Tibial nerve (tissue), 4 donors: ENCODE results near the gene DROSHA. TPM values are rescaled to one million over a fixed set of nuclear protein-coding genes. Genes with fewer than 3 reads are reported as not detected.

Experiments used
- DNase-seq, 2 donors: peaks; one replicate each; pipeline ENCODE4 v3.0.0-alpha.2; 2019; ENCODE audit warnings: low spot score in 2 of 2
- H3K27ac ChIP-seq, 4 donors: fragments of 200-600 bp; sonication (generic) in 3 of 4; one replicate each; pipeline ENCODE4 v1.5.1; 2017 to 2019; ENCODE audit warnings: mild to moderate bottlenecking in 1 of 4
- H3K27me3 ChIP-seq, 2 donors: fragments of 200-600 bp; sonication (generic) in 1 of 2; one replicate each; pipeline versions ENCODE4 v1.5.1 to v1.6.0; 2017 to 2019
- H3K36me3 ChIP-seq, 3 donors: fragments of 200-600 bp; sonication (generic); one replicate each; pipeline ENCODE4 v1.5.1; 2018 to 2019
- H3K4me1 ChIP-seq, 4 donors: fragments of 200-600 bp; sonication (generic) in 3 of 4; one replicate each; pipeline ENCODE4 v1.5.1; 2017 to 2019
- H3K4me3 ChIP-seq, 4 donors: fragments of 200-600 bp; sonication (generic) in 3 of 4; one replicate each; pipeline ENCODE4 v1.5.1; 2017 to 2019; ENCODE audit warnings: mild to moderate bottlenecking in 1 of 4, moderate library complexity in 1 of 4
- H3K9me3 ChIP-seq, 4 donors: fragments of 200-600 bp; sonication (generic) in 3 of 4; one replicate each; pipeline ENCODE4 v1.5.1; 2017 to 2019
- CTCF ChIP-seq, 5 experiments: fragments of 200-600 bp in 3 of 5; fragments of 450-650 bp in 2 of 5; sonication (generic) in 3 of 5; IDR thresholded peaks; one replicate each; pipeline ENCODE4 v1.5.1; 2016 to 2019; ENCODE audit warnings: antibody characterized with exemption in 5 of 5, mild to moderate bottlenecking in 3 of 5, moderate library complexity in 2 of 5
- EP300 ChIP-seq, 2 donors: sonication (generic); formaldehyde crosslinking; IDR thresholded peaks; one replicate each; pipeline ENCODE4 v1.6.1; 2017; ENCODE audit warnings: antibody characterized with exemption in 2 of 2, mild to moderate bottlenecking in 1 of 2
- POLR2A ChIP-seq, 2 donors: fragments of 450-650 bp; IDR thresholded peaks; one replicate each; pipeline ENCODE4 v1.6.1; 2017; ENCODE audit warnings: antibody characterized with exemption in 2 of 2, mild to moderate bottlenecking in 2 of 2, moderate library complexity in 2 of 2
- WGBS, 2 donors: methylation state at CpG; one replicate each; pipeline ENCODE4 v1.1.5; 2018; 5-methylcytosine and 5-hydroxymethylcytosine counted together
- total RNA-seq, 4 donors: library from RNA; depleted of rRNA; stranded (reverse); fragments of >200 nt; gene quantifications; one replicate each; pipeline ENCODE4 v1.1.0, GENCODE V29; 2016

The DROSHA gene
- total RNA-seq, 4 donors from 2014 or later = 53.0 to 65.9 (median 59.6) TPM

- no peak overlapping the region for H3K27ac ChIP-seq
- H3K27me3 ChIP-seq = no peaks in the 10 kb centered on the region
- TF ChIP-seq CTCF (IDR thresholded peaks at IDR 0.05) (no peak), POLR2A (IDR thresholded peaks at IDR 0.05) (no peak), EP300 (IDR thresholded peaks at IDR 0.05) (no peak)
- no peaks in the 10 kb centered on the region for H3K4me1 ChIP-seq
- no peaks in the 10 kb centered on the region for H3K9me3 ChIP-seq
- H3K36me3 ChIP-seq = peaks cover 2 to 68% (median 4%) of the 10 kb centered on the region in 3 donors
- WGBS, 2 donors = 71 to 77% methylated on average over 2 of the region's 2 CpGs
- no peak for DNase-seq
- no peak overlapping the region for H3K4me3 ChIP-seq
Observed at GRCh38 chr5:31487506-31487905, 44.4 kb downstream of the DROSHA start.

- 70 to 76% methylated on average over 6 of the region's 6 CpGs for WGBS, 2 donors
- no peak for DNase-seq
- Histone ChIP-seq H3K9me3 (no peaks in the 10 kb centered on the region), H3K27ac (no peak overlapping the region), H3K27me3 (no peaks in the 10 kb centered on the region), H3K4me1 (no peaks in the 10 kb centered on the region), H3K4me3 (no peak overlapping the region), H3K36me3 (peaks cover 2 to 70% (median 3%) of the 10 kb centered on the region in 3 donors)
- TF ChIP-seq EP300 (IDR thresholded peaks at IDR 0.05) (no peak), POLR2A (IDR thresholded peaks at IDR 0.05) (no peak), CTCF (IDR thresholded peaks at IDR 0.05) (no peak)
Observed at GRCh38 chr5:31486441-31486840, 45.5 kb downstream of the DROSHA start.

- H3K27me3 ChIP-seq = no peaks in the 10 kb centered on the region
- no peak for DNase-seq
- H3K4me3 ChIP-seq = no peak overlapping the region
- peaks cover 2 to 72% (median 3%) of the 10 kb centered on the region in 3 donors for H3K36me3 ChIP-seq
- no peaks in the 10 kb centered on the region for H3K4me1 ChIP-seq
- 70 to 74% methylated on average over 7 of the region's 7 CpGs for whole genome bisulfite sequencing, 2 donors
- no peaks in the 10 kb centered on the region for H3K9me3 ChIP-seq
- H3K27ac ChIP-seq = no peak overlapping the region
- no peak for TF ChIP-seq EP300 (IDR thresholded peaks at IDR 0.05)
Observed at GRCh38 chr5:31485376-31486207, 46.3 kb downstream of the DROSHA start.

- WGBS, 2 donors = 37 to 61% methylated on average over 3 of the region's 3 CpGs
- H3K36me3 ChIP-seq = peaks cover 0 to 39% (median 0%) of the 10 kb centered on the region in 3 donors
Observed at GRCh38 chr5:31481531-31482165, 50.2 kb downstream of the DROSHA start.

GRCh38 chr5:31479706-31480105, 52.2 kb downstream of the DROSHA start:
- no peaks in the 10 kb centered on the region for H3K27me3 ChIP-seq
- TF ChIP-seq EP300 (IDR thresholded peaks at IDR 0.05) = no peak
- no peak for TF ChIP-seq POLR2A (IDR thresholded peaks at IDR 0.05)
- TF ChIP-seq CTCF (IDR thresholded peaks at IDR 0.05) = no peak
- H3K27ac ChIP-seq = no peak overlapping the region
- peaks cover 0 to 49% (median 0%) of the 10 kb centered on the region in 3 donors for H3K36me3 ChIP-seq
- H3K9me3 ChIP-seq = no peaks in the 10 kb centered on the region
- no peaks in the 10 kb centered on the region for H3K4me1 ChIP-seq
- no peak for DNase-seq
- no peak overlapping the region for H3K4me3 ChIP-seq
- WGBS, 2 donors = 94 to 97% methylated on average over 2 of the region's 2 CpGs

More at GRCh38 chr5:31481531-31482165, 50.2 kb downstream of the DROSHA start:
- H3K27ac ChIP-seq = no peak overlapping the region
- no peak overlapping the region for H3K4me3 ChIP-seq
- H3K9me3 ChIP-seq = no peaks in the 10 kb centered on the region
- TF ChIP-seq CTCF (IDR thresholded peaks at IDR 0.05) (no peak), POLR2A (IDR thresholded peaks at IDR 0.05) (no peak), EP300 (IDR thresholded peaks at IDR 0.05) (no peak)
- H3K27me3 ChIP-seq = no peaks in the 10 kb centered on the region
- DNase-seq = no peak
- no peaks in the 10 kb centered on the region for H3K4me1 ChIP-seq
